GM21381 (cell line): ENCODE data around the gene KRT6A.

Experiments used
- ATAC-seq: cut with Tn5 transposase; IDR thresholded peaks from one replicate; pipeline ENCODE4 v1.9.1; 2021; ENCODE audit warnings: mild to moderate bottlenecking, moderate library complexity; ENCODE audit not compliant: unreplicated experiment

KRT6A gene

DNA sequence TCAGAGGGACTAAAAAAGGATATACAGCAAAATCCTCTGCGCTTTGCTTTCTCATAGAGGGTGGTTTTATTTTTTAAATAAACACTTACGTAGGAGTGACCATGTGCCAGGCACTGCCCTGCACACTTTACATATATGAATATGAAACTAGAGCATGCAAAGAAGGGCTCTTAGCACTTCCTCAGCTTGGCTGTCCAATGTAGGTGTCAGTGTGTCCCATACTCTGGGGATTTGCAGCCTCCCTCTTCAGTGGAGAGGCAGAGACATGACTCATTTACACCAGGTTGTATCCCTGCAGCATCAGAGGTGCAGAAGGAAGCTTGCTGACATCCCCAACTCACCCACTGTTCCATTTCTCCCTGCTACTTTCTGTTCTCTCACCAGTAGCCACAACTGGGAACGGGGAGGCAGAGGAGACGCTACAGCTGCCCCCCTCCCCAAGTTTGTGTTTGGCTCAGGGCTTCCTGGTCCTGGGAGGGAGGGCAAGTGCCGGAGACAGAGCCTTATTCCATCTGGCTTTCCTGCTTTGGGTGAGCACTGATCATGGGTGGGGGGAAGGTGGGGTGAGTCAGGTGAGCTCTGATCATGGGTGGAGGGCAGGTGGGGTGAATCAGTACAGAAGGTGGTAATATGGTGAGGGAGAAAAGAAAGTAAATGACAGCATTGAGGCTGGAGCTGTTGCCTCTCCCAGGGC is 32.0 kb upstream of the KRT6A start:
- no peak for ATAC-seq

DNA sequence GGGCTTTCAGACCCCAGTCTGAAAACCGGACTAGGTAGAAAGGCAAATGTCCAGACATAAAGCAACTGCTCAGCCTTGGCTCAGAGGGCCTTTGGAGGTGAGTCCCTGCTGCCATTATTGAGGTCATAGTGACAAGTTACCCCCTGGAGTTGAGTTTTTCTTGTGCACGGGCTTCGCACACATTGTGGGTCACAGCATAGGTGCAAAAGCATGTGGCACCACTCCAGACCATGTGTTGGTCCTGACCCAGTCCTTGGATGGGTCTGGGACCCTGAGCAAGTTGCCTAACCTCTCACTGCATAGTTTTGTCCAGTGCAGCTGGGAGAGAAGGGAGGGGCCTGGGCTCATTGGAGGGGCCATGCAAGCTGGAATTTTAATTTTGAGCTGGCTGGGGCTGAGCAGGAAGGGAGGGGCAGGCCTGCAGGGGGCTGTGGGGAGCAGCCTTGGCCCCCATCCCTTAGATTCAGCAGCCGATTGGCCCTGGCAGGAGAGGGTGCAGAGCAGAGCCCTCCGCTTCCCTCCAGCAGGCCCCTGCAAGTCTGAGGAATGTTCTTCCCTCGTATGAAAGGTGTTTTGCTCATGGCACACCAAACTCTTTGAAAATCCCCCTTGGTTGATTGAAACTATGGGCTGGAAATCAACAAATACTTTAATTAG is 31.3 kb upstream of the KRT6A start:
- no peak for ATAC-seq

- no peak for ATAC-seq
Observed at GRCh38 chr12:52523824-52524223, 30.8 kb upstream of the KRT6A start.

DNA sequence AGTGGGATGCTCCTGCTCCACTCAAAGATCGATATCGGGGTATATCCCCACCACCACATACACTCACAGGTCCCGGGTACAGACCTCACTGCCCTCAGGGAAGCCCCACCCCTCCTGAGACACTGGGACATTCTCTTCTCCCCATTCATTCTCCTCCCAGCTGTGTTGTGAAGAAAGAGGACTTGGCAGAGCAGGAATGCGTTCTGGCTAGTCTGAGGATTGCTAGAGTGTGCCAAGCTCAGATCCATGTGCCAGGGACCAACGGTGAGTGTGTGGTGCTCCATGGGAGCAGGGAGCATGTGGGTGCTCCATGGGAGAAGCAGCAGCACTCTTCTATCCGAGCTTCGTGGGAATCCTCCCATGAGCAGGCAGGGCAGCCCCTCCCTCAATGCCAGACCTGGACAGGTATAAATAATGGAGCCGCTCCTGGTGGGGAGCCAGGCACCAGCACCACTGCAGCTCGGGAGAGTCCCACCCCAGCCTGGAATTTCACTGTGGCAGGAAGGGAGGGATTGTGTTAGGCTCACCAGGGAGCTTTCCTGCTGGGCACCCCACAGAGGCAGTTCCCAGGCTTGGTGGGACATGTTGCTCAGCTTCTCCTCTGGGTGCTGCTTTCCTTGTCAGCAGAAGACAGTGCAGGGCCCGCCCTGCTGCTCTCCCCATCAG is 29.4 kb upstream of the KRT6A start:
- ATAC-seq = no peak

- no peak for ATAC-seq
Observed at GRCh38 chr12:52521568-52522266, 28.7 kb upstream of the KRT6A start.

GRCh38 chr12:52521175-52521567 is 28.1 kb upstream of the KRT6A start:
- ATAC-seq = no peak

GRCh38 chr12:52519826-52520662 is 27.0 kb upstream of the KRT6A start, which contains the start of gene KRT5:
KRT5 (minus strand) TSS chr12:52520394; CDS start chr12:52520296, 98 bp downstream.
- ATAC-seq = no peak

GRCh38 chr12:52519387-52519703 is 26.3 kb upstream of the KRT6A start:
- ATAC-seq = no peak

DNA sequence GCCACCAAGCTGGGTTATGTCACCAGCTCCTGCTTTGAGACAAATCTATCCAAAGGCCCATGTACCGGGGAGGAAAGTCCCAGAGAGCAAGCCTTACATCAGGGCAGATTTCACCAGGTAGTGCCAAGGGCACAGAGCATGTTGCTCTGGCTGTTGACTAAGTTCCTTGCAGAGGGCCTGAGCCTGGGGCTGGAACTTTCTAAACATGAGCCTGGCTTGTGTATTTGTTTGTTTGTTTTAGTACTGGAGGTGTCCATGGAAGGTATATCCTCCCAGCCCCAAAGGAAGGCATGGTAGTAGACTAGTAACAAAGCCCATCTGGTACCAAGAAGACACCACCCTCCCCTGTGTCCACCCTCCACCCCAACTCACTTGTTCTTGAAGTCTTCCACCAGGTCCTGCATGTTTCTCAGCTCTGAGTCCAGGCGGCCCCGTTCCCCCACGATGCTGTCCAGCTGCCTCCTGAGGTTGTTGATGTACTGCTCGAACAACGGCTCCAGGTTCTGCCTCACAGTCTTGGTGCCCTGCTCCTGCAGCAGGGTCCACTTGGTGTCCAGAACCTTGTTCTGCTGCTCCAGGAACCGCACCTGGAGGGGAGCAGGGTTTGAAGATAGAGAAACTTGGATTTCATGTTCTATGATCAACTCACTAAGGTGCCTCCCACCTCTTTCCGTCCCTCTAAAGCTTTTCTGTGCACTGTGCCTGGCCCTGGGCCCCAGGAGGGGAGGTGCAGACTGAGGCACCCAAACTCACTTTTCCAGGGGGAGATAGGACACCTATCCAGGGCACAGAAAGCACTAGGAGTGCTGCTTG is 25.7 kb upstream of the KRT6A start:
- no peak for ATAC-seq

GRCh38 chr12:52517888-52518287 is 24.8 kb upstream of the KRT6A start:
- ATAC-seq = no peak

DNA sequence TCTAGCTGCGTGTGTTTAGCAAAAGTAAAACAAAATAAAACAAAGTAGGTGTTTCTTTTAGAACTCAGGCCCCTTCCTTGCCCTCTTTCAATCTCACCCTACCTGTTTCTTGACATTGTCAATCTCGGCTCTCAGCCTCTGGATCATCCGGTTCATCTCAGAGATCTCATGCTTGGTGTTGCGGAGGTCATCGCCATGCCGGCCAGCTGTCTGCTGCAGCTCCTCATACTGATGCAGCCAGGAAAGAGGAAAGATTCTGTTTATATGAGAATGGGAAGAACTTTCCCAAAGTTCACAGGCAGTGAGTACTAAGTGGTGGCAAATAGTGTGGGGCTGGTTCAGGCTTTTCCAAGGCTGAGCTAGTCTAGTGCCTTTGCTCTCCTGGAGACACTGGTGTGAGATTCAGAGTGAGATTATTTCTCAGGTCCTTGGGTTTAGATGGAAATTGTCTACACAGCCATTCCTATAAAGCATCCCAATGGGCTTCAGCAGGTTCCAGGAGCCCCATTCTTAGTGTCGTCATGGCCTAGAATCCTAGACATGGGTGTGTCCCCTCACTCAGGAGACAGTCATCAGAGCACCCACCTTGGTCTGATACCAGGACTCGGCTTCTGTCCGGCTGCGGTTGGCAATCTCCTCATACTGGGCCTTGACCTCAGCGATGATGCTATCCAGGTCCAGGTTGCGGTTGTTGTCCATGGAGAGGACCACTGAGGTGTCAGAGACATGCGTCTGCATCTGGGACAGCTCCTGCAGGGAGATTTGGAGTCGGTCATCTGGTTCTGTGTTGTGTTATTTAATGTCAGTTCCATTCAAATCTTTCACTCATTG is 24.2 kb upstream of the KRT6A start:
- ATAC-seq = no peak

DNA sequence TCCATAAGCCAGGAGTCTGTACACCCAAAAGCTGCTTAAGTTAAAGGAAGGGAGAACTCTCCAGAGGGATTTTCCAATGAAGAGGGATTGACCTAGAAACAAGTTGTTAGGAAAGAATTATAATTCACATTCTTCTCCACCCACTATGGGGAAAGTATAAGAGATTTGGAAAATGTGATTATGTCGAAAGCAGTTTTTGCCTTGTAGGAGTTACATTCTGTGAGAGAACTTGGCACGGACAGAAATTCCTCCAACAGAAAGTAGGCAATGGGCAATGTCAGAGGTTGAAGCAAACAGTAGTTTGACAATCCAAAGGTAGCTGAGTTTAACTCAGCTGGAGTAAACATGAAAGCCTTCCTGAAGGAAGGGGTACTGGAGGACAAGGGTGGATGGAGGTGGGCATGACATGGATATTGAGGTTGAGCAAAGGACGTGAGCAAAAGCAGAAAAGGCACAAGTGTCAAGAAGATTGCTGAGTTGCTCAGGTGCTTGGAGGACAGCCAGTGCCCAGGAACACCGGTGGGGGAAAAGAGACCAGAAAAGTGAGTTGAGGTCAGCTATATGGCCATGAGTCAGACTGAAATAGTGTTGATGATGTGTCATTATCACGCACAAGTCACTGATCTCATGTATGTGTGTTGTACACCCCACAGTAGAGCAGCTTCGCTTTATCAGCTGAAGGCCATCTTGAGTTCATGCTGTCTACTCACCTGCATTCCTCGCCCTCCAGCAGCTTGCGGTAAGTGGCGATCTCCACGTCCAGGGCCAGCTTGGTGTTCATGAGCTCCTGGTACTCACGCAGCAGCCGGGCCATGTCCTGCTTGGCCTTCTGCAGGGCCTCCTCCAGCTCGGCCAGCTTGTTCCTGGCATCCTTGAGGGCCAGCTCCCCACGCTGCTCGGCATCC is 23.1 kb upstream of the KRT6A start:
- ATAC-seq = no peak

DNA sequence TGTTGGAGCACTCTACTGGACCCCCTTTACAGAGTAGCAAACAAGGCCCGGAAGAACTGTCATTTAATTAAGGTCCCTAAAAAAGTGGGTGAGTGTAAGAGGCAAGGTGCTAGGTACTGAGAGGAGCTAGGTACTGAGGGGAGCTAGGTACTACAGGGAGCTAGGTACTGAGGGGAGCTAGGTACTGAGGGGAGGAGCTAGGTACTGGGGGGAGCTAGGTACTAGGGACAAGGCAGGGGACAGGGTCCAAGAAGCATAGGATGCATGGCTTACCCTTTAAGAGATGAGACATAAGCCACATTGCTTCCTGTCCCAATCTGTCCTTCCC is 22.2 kb upstream of the KRT6A start:
- no peak for ATAC-seq

DNA sequence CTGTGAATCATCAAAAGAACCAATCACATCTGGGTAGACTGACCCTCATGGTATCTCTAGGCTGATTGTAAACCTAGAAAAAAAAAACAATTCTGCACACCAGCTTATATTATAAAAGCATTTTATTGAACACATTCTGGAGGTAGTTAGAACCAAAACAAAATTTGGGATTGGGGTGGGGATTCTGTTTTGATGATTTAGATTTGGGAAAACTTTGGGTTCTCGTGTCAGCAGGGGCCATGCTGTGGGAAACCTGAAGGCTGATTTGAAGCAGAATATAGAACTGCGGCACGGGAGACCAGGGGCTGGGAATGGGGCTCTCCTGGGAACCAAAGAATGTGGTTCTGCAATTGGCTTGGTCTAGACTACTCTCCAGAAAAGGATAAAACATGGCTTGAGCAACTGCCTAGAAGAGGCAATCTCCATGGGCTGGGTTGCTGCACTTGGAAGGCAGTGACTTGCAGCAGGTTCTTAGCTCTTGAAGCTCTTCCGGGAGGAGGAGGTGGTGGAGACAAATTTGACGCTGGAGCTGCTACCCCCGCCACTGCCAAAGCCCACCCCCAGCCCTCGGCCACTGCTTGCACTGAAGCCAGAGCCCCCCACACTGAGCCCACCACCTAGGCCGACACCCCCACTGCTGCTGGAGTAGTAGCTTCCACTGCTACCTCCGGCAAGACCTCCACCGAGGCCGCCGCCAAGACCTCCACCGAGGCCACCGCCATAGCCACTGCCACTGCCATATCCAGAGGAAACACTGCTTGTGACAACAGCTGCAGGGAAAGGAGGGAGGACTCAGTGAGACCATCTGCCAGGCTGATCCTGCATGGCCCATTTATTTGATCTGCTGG is 21.6 kb upstream of the KRT6A start:
- no peak for ATAC-seq

DNA sequence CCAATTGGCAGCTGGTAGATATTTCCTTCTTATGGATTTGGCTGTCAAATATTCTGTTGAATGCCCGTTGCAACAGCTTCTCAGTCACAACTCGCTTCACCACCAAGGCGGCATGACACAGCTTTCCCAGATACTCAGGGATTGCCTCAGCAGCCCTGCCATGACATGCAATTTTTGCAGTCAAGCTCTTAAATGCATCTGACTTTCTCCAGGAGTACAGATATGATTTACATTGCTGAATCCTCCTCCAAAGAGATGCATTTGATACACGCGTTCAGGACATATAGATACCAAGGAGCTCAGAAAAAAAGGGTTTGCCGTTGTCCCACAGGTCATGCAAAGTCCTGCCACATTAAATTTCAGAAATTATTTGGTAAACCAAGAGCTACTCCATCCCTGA is 20.7 kb upstream of the KRT6A start:
- ATAC-seq = no peak

- no peak for ATAC-seq
Observed at GRCh38 chr12:52508211-52508610, 15.2 kb upstream of the KRT6A start.
